T-cell (primary cell): ENCODE measurements around the gene ABCA9. TPM values are rescaled to one million over a fixed set of nuclear protein-coding genes. Genes with fewer than 3 reads are reported as not detected.
"Not testable (repeated sequence)": the region's sequence is repeated elsewhere in the genome, so short reads cannot be mapped to it uniquely, and the experiment has no call there.

ENCODE experiments used
- ATAC-seq, 4 experiments: fragments of 200-7000 bp in 3 of 4; fragments of 150-1000 bp in 1 of 4; cut with Tn5 transposase; replicated peaks in 1 of 4; 1 replicate in 3 of 4; 2 replicates in 1 of 4; pipeline ENCODE4 v1.10.0; 2021; ENCODE audit warnings: moderate library complexity in 3 of 4, mild to moderate bottlenecking in 2 of 4, moderate number of reproducible peaks in 1 of 4
- CTCF ChIA-PET, 2 donors: fragments of 300-600 bp; sonication (Branson Sonifier 250); formaldehyde crosslinking; loops; one replicate each; lab custom pipeline; 2022; ENCODE audit warnings: antibody characterized with exemption in 2 of 2; lab: Charles Lee
- POLR2A ChIA-PET, 2 donors: fragments of 300-600 bp; sonication (Branson Sonifier 250); formaldehyde crosslinking; loops; one replicate each; lab custom pipeline; 2022; ENCODE audit warnings: antibody characterized with exemption in 2 of 2; lab: Charles Lee
- DNase-seq, 35 experiments: peaks; one replicate each; pipeline versions ENCODE4 v3.0.0 to v3.0.0-alpha.2; 2013 to 2023
- H3K27ac ChIP-seq: one replicate; pipeline ENCODE4 v1.5.1; 2013; ENCODE audit warnings: low read length
- H3K27me3 ChIP-seq, 2 experiments: replicated peaks in 1 of 2; 1 replicate in 1 of 2; 2 replicates in 1 of 2; pipeline versions ENCODE4 v1.6.1 to v1.7.0; 2013; ENCODE audit warnings: low read length in 1 of 2, mixed read lengths in 1 of 2; ENCODE audit not compliant: control insufficient read depth in 2 of 2, insufficient read depth in 2 of 2; ENCODE audit errors: extremely low read depth in 1 of 2
- H3K36me3 ChIP-seq, 2 donors: 1 replicate in 1 of 2; 2 replicates in 1 of 2; pipeline versions ENCODE4 v1.6.1 to v1.7.0; 2013; ENCODE audit warnings: low read length in 1 of 2; ENCODE audit not compliant: control insufficient read depth in 2 of 2, insufficient read depth in 1 of 2; ENCODE audit errors: extremely low read depth in 1 of 2
- H3K4me1 ChIP-seq, 2 experiments: 1 replicate in 1 of 2; 2 replicates in 1 of 2; pipeline versions ENCODE4 v1.6.1 to v1.7.0; 2013; ENCODE audit warnings: low read length in 2 of 2, mixed read lengths in 1 of 2; ENCODE audit not compliant: insufficient read depth in 2 of 2, control insufficient read depth in 1 of 2; ENCODE audit errors: extremely low read depth in 1 of 2
- H3K4me3 ChIP-seq, 2 donors: 1 replicate in 1 of 2; 2 replicates in 1 of 2; pipeline versions ENCODE4 v1.5.1 to v1.7.0; 2013; ENCODE audit warnings: mild to moderate bottlenecking in 2 of 2, low read length in 1 of 2, moderate library complexity in 1 of 2; ENCODE audit not compliant: control insufficient read depth in 1 of 2; ENCODE audit errors: extremely low read depth in 1 of 2
- H3K9me3 ChIP-seq: 2 replicates; pipeline ENCODE4 v1.7.0; 2013
- H3K27ac Mint-ChIP-seq, 2 donors: one replicate each; pipeline ENCODE4 v1.8.0; 2020 to 2021; ENCODE audit warnings: mild to moderate bottlenecking in 2 of 2, mixed read lengths in 2 of 2
- H3K27me3 Mint-ChIP-seq, 2 donors: one replicate each; pipeline ENCODE4 v1.8.0; 2021 to 2022; ENCODE audit warnings: mixed read lengths in 2 of 2
- H3K36me3 Mint-ChIP-seq: one replicate; pipeline ENCODE4 v1.8.0; 2021; ENCODE audit warnings: mixed read lengths
- H3K4me1 Mint-ChIP-seq, 3 donors: one replicate each; pipeline ENCODE4 v1.8.0; 2020 to 2022; ENCODE audit warnings: mixed read lengths in 3 of 3, mild to moderate bottlenecking in 1 of 3
- H3K4me3 Mint-ChIP-seq, 3 donors: one replicate each; pipeline ENCODE4 v1.8.0; 2020 to 2022; ENCODE audit warnings: mild to moderate bottlenecking in 3 of 3, mixed read lengths in 3 of 3, moderate library complexity in 3 of 3
- H3K9me3 Mint-ChIP-seq, 3 donors: one replicate each; pipeline ENCODE4 v1.8.0; 2020 to 2022; ENCODE audit warnings: mixed read lengths in 3 of 3
- WGBS: methylation state at CpG from one replicate; pipeline ENCODE4 v1.1.5; 2013; ENCODE audit warnings: missing lambda C conversion rate; ENCODE audit not compliant: insufficient coverage; 5-methylcytosine and 5-hydroxymethylcytosine counted together
- total RNA-seq, 35 experiments: library from RNA in 6 of 35; stranded (reverse) in 6 of 35; fragments of 120-200 nt in 1 of 35; gene quantifications; one replicate each; pipeline versions ENCODE4 v1.2.1 to v1.2.4 and lab custom pipeline; 2013 to 2026

The ABCA9 gene
- total RNA-seq, 5 donors from 2014 or later (not counting 1 experiment from before 2014, with no cell fraction given): 0.05 to 0.06 (median 0.06) TPM; not detected in 2

DNA sequence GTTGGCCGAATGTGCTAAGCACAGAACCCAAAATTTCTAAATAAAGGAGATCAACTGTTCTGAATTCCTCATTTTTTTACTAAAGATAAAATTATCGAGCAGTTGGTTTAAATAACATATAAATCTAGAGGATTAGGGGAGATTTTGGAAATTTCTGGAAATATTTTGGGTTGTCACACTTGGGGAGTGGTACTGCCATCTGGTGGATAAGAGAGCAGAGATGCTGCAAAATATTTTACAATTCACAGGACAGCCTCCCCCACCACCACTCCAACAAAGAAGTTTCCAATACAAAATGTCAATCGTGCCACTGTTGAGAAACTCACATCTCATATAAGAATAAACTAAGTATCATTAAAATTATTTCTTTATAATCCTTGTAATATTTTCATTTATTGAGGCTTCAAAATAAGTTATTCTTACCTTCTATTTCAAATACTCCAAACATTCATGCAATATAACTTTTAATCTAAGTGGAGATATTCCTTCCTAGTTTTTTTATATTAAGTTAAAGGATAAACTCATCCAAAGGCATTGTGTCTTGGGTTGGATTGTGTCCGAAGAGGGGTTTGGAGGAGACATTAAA, 88.5 kb downstream of the ABCA9 start:
- Histone ChIP-seq H3K36me3 (no peaks in the 10 kb centered on the region), H3K27me3 (peaks cover 0 to 3% of the 10 kb centered on the region in 2 experiments), H3K4me1 (no peaks in the 10 kb centered on the region), H3K27ac (no peak overlapping the region), H3K4me3 (no peak overlapping the region), H3K9me3 (no peaks in the 10 kb centered on the region)
- ChIA-PET POLR2A (no interaction called here), CTCF (no interaction called here)
- H3K4me3 Mint-ChIP-seq: no peak overlapping the region
- ATAC-seq (no peak), DNase-seq (no peak)
- peaks cover 8 to 12% of the 10 kb centered on the region in 2 donors for H3K27me3 Mint-ChIP-seq
- no peak overlapping the region for H3K27ac Mint-ChIP-seq
- H3K36me3 Mint-ChIP-seq: no peaks in the 10 kb centered on the region
- no peaks in the 10 kb centered on the region for H3K4me1 Mint-ChIP-seq
- no CpG with 5 or more reads among the region's 4 CpGs for WGBS
- peaks cover 0 to 7% (median 4%) of the 10 kb centered on the region in 3 donors for H3K9me3 Mint-ChIP-seq

DNA sequence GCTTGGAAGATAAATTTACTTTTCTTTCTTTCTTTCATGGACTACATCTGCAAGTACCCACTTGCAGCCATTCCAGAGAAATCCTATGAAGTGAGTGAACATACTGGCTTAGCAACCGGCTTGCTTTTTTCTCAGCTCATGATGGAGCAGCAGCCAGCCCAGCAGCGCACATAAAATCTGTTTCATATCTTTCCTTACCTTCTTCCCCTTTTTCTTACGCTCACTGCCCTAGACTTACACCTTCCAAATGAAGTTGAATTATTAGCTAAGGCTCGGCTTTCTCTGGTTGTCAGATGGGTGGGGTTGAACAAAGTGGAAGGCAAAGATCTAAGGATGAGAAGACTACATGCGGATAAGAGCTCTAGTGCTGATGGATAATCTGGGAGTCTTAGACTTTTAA, 91.6 kb downstream of the ABCA9 start:
- no peak overlapping the region for H3K27ac ChIP-seq
- H3K27me3 ChIP-seq: peaks cover 0 to 3% of the 10 kb centered on the region in 2 experiments
- no peak for ATAC-seq
- DNase-seq: no peak
- H3K9me3 ChIP-seq: no peaks in the 10 kb centered on the region
- Mint-ChIP-seq H3K27ac (no peak overlapping the region), H3K4me1 (no peaks in the 10 kb centered on the region), H3K4me3 (no peak overlapping the region), H3K27me3 (peaks cover 0 to 2% of the 10 kb centered on the region in 2 donors), H3K9me3 (no peaks in the 10 kb centered on the region), H3K36me3 (no peaks in the 10 kb centered on the region)
- ChIA-PET CTCF (no interaction called here), POLR2A (no interaction called here)
- no peaks in the 10 kb centered on the region for H3K36me3 ChIP-seq
- H3K4me1 ChIP-seq: no peaks in the 10 kb centered on the region
- H3K4me3 ChIP-seq: no peak overlapping the region
- 47% methylated on average over 2 of the region's 5 CpGs for WGBS

DNA sequence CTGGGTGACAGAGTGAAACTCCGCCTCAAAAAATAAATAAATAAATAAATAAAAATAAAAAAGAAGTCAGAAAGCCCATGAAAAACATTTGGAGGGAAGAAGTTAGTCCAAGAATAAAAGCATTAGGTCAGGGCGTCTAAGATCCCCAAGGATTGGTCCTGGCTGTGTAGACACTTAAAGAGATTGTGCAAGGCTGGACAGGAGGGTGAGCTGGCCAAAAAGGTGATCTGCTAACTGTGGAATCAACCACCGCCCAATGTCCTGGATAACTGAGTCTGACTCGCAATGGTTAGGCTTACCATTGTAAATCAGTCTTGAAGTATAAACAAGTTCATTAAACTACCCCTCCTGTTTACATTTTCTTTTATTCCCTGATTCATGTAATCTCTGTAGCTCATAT, 96.8 kb downstream of the ABCA9 start:
- H3K4me1 ChIP-seq: no peaks in the 10 kb centered on the region
- ChIA-PET POLR2A (no interaction called here), CTCF (no interaction called here)
- peaks cover 0 to 5% of the 10 kb centered on the region in 2 donors for H3K27me3 Mint-ChIP-seq
- DNase-seq (no peak), ATAC-seq (no peak)
- no peaks in the 10 kb centered on the region for H3K36me3 ChIP-seq
- 100% methylated on average over 1 of the region's 4 CpGs for WGBS
- H3K4me3 ChIP-seq: no peak overlapping the region
- no peak overlapping the region for H3K27ac Mint-ChIP-seq
- H3K4me3 Mint-ChIP-seq: no peak overlapping the region
- H3K9me3 Mint-ChIP-seq: peaks cover 0 to 5% (median 0%) of the 10 kb centered on the region in 3 donors
- H3K27ac ChIP-seq: no peak overlapping the region
- no peaks in the 10 kb centered on the region for H3K27me3 ChIP-seq
- H3K36me3 Mint-ChIP-seq: no peaks in the 10 kb centered on the region
- H3K4me1 Mint-ChIP-seq: no peaks in the 10 kb centered on the region
- H3K9me3 ChIP-seq: no peaks in the 10 kb centered on the region

DNA sequence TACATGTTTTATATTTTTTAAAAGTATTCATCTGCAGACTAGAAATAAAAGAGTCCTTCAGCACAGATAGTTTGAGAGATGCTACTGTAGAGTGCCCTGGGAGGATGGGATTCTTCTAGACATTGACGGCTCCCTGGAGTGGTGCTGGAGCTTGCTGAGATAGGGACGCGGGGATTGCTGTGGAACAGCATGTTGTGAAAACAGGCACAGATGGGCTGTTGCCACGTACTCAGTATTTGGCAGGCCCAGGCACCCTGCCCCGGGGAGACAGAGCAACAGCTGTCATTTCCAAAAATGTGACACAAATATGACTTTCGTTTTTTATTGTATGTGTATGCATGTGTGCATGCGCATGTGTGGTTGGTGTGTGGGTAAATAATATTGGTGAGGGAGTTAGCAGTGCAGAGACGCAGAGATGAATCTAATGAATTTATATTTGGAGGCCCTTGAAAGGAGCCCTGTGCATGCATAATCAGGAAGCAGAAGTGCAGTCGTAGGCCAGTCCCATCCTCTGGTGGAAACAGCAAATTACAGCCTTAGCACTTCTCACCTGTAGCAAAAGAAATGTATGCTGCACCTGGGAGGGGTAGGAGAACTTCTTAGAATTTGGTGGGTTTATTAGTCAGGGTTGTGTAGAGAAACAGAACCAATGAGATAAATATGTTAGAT, 99.4 kb downstream of the ABCA9 start:
- H3K27ac ChIP-seq: no peak overlapping the region
- WGBS: 73% methylated on average over 9 of the region's 9 CpGs
- no peaks in the 10 kb centered on the region for H3K36me3 ChIP-seq
- H3K4me3 ChIP-seq: no peak overlapping the region
- Mint-ChIP-seq H3K4me3 (no peak overlapping the region), H3K27ac (no peak overlapping the region), H3K36me3 (no peaks in the 10 kb centered on the region), H3K27me3 (peaks cover 0 to 3% of the 10 kb centered on the region in 2 donors), H3K4me1 (no peaks in the 10 kb centered on the region), H3K9me3 (peaks cover 0 to 5% (median 0%) of the 10 kb centered on the region in 3 donors)
- H3K9me3 ChIP-seq: no peaks in the 10 kb centered on the region
- no peak for DNase-seq
- ChIA-PET POLR2A (no interaction called here), CTCF (no interaction called here)
- no peaks in the 10 kb centered on the region for H3K27me3 ChIP-seq
- no peaks in the 10 kb centered on the region for H3K4me1 ChIP-seq
- no peak for ATAC-seq

DNA sequence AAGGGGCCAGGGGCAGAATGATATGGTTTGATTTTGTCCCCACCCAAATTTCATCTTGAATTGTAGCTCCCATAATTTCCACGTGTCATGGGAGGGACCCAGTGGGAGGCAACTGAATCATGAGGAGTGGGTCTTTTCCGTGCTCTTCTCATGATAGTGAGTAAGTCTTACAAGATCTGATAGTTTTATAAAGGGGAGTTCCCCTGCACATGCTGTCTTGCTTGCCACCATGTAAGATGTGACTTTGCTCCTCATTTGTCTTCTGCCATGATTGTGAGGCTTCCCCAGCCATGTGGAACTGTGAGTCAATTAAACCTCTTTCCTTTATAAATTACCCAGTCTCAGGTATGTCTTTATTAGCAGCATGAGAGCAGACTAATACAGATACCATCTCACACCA, 101.6 kb downstream of the ABCA9 start:
- H3K27me3 Mint-ChIP-seq, H3K36me3 ChIP-seq, H3K9me3 Mint-ChIP-seq, H3K4me3 ChIP-seq, DNase-seq, H3K27ac Mint-ChIP-seq, H3K36me3 Mint-ChIP-seq, ATAC-seq, H3K4me1 ChIP-seq, H3K4me3 Mint-ChIP-seq, H3K9me3 ChIP-seq, POLR2A ChIA-PET, H3K4me1 Mint-ChIP-seq, H3K27me3 ChIP-seq, H3K27ac ChIP-seq, CTCF ChIA-PET: not testable (repeated sequence)
- WGBS: 85% methylated on average over 2 of the region's 2 CpGs

DNA sequence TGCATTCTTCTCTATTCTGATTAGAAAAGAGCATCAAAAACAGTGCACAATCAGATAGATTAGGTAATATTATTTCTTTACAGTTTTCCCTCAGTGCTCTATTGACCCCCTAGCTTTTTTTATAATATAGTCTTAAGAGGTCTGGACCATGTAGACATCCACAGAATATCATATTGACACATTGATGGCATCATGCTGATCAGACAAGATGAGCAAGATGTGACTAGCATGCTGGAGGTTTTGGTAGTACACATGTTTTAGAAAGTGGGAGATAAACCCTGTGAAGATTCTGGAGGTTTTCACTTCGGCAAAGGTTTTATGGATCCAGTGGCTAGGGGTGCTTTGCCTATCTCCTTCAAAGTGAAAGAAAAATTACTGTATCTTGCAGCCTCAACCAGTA, 102.8 kb downstream of the ABCA9 start:
- no peak overlapping the region for H3K4me3 Mint-ChIP-seq
- H3K27me3 Mint-ChIP-seq: peaks cover 0 to 3% of the 10 kb centered on the region in 2 donors
- DNase-seq (no peak), ATAC-seq (no peak)
- ChIA-PET CTCF (no interaction called here), POLR2A (no interaction called here)
- Histone ChIP-seq H3K4me3 (no peak overlapping the region), H3K9me3 (no peaks in the 10 kb centered on the region), H3K27me3 (no peaks in the 10 kb centered on the region), H3K36me3 (no peaks in the 10 kb centered on the region), H3K4me1 (no peaks in the 10 kb centered on the region), H3K27ac (no peak overlapping the region)
- WGBS: 83% methylated on average over 1 of the region's 1 CpG
- H3K4me1 Mint-ChIP-seq: no peaks in the 10 kb centered on the region
- no peaks in the 10 kb centered on the region for H3K36me3 Mint-ChIP-seq
- H3K27ac Mint-ChIP-seq: no peak overlapping the region
- H3K9me3 Mint-ChIP-seq: peaks cover 0 to 5% (median 0%) of the 10 kb centered on the region in 3 donors
